ENCODE results near the gene WBP1. TPM values are rescaled to one million over a fixed set of nuclear protein-coding genes. Genes with fewer than 3 reads are reported as not detected.
A peak's percentile ranks its signal among the peaks of the same experiment; 100 is the strongest.
"Not testable (repeated sequence)": the region's sequence is repeated elsewhere in the genome, so short reads cannot be mapped to it uniquely, and the experiment has no call there.

The WBP1 gene
- total and polyA plus RNA-seq, 9 donors: 44.3 to 74.9 (median 66.4) TPM

DNA sequence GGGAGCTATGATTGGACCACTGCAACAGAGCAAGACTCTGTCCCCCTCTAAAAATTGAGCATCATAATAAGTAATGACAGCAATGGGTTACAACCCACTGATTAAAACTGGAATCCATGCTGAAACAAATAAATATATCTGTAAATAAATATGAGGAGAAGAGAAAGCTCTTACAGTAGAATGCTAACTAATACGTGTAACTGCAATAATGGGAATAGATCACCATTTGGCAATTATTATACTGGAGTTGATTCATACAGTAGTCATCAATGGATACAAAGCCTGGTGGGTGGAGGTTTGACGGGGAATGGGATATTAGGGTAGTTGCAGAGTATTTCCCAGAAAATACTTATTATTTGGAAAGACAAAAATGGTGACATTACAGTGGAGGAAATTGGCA is 9.5 kb upstream of the WBP1 start:
- no peak overlapping the region for H3K27ac ChIP-seq (ENCODE audit: low read length)
- no peak for DNase-seq
- no peaks in the 10 kb centered on the region for H3K36me3 ChIP-seq (ENCODE audit: control insufficient read depth, insufficient read depth, low read length)
- H3K4me1 ChIP-seq (ENCODE audit: control insufficient read depth, insufficient read depth, low read length): peaks cover 6% of the 10 kb centered on the region
- no peaks in the 10 kb centered on the region for H3K9me3 ChIP-seq (replicated peaks; ENCODE audit: control insufficient read depth, low read depth, low read length)
- WGBS (ENCODE audit: insufficient coverage): 100% methylated on average over 1 of the region's 2 CpGs
- H3K4me3 ChIP-seq (ENCODE audit: low read length): no peak overlapping the region
- peaks cover 2% of the 10 kb centered on the region for H3K27me3 ChIP-seq (ENCODE audit: control insufficient read depth, insufficient read depth, low read length)

GRCh38 chr2:74450570-74451190 is 7.6 kb upstream of the WBP1 start:
- Histone ChIP-seq H3K27me3 (ENCODE audit: control insufficient read depth, insufficient read depth, low read length) (peaks cover 2% of the 10 kb centered on the region), H3K27ac (ENCODE audit: low read length) (no peak overlapping the region), H3K4me1 (ENCODE audit: control insufficient read depth, insufficient read depth, low read length) (peaks cover 7% of the 10 kb centered on the region), H3K9me3 (replicated peaks; ENCODE audit: control insufficient read depth, low read depth, low read length) (no peaks in the 10 kb centered on the region), H3K4me3 (ENCODE audit: low read length) (no peak overlapping the region), H3K36me3 (ENCODE audit: control insufficient read depth, insufficient read depth, low read length) (no peaks in the 10 kb centered on the region)
- no peak for DNase-seq
- no CpG with 5 or more reads among the region's 3 CpGs for WGBS (ENCODE audit: insufficient coverage)

DNA sequence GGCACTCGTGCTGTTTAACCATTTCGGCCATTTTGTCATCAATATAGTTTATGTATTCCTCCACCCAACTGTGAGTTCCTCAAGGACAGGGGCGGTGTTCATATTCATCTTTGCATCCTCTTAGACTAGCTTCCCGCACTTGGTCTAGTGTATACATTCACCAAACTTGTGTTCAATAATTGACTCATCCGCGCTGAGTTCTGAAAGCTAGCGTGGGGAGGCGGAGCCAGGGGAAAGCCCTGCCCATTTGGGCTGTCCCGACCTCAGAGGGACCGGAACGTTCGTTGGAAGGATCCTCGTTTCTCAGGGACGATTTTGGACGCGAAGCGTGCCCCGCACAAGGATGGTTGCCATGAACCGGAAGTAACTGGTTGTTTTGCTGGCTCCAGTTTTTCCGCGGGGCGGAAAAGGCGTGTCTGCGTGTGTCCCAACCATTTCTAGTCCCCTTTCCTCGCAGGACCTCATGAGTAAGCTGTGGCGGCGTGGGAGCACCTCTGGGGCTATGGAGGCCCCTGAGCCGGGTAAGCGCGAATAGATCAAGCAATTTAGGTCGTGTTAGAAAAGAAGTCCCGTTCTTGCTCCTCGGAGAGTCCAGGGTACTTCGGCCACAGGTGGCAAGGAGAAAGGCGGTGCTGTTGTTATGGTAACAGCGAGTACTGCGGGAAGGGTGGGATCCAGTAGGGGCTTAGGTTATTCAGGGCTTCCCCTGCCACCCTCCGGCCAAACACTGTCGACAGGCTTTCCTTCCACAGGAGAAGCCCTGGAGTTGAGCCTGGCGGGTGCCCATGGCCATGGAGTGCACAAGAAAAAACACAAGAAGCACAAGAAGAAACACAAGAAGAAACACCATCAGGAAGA is 3.4 kb upstream of the WBP1 start, which contains the start of gene INO80B:
Gene INO80B (plus strand): TSS at position 434 of the 858 bp plus-strand sequence. CDS start 30 bp downstream, at position 464.
- peak within 1 kb of the TSS; percentile 62 for H3K27ac ChIP-seq (ENCODE audit: low read length)

GRCh38 chr2:74457129-74457548 is 1.1 kb upstream of the WBP1 start:
- H3K4me1 ChIP-seq (ENCODE audit: control insufficient read depth, insufficient read depth, low read length): peaks cover 29% of the 10 kb centered on the region
- peaks cover 16% of the 10 kb centered on the region for H3K36me3 ChIP-seq (ENCODE audit: control insufficient read depth, insufficient read depth, low read length)
- no peaks in the 10 kb centered on the region for H3K27me3 ChIP-seq (ENCODE audit: control insufficient read depth, insufficient read depth, low read length)
- H3K4me3 ChIP-seq (ENCODE audit: low read length): peak overlapping the region; percentile 83
- H3K9me3 ChIP-seq (replicated peaks; ENCODE audit: control insufficient read depth, low read depth, low read length): no peaks in the 10 kb centered on the region
- no peak for DNase-seq
- peak overlapping the region; percentile 100 for H3K27ac ChIP-seq (ENCODE audit: low read length)
- WGBS (ENCODE audit: insufficient coverage): under 1% methylated on average over 25 of the region's 27 CpGs

More for the DNA sequence above, 3.4 kb upstream of the WBP1 start, which contains the start of gene INO80B:
- Histone ChIP-seq H3K4me3 (ENCODE audit: low read length) (peak within 1 kb of the TSS; percentile 84), H3K4me1 (ENCODE audit: control insufficient read depth, insufficient read depth, low read length) (peaks cover 29% of the 10 kb centered on the region), H3K36me3 (ENCODE audit: control insufficient read depth, insufficient read depth, low read length) (no peaks in the 10 kb centered on the region), H3K27me3 (ENCODE audit: control insufficient read depth, insufficient read depth, low read length) (no peaks in the 10 kb centered on the region), H3K9me3 (replicated peaks; ENCODE audit: control insufficient read depth, low read depth, low read length) (no peaks in the 10 kb centered on the region)
- DNase-seq: peak; percentile 99
- under 1% methylated on average over 32 of the region's 40 CpGs for WGBS (ENCODE audit: insufficient coverage)

- DNase-seq: peak; percentile 82
- WGBS (ENCODE audit: insufficient coverage): 0% methylated on average over 35 of the region's 46 CpGs
Measured at GRCh38 chr2:74457549-74458131, 598 bp upstream of the WBP1 start.

DNA sequence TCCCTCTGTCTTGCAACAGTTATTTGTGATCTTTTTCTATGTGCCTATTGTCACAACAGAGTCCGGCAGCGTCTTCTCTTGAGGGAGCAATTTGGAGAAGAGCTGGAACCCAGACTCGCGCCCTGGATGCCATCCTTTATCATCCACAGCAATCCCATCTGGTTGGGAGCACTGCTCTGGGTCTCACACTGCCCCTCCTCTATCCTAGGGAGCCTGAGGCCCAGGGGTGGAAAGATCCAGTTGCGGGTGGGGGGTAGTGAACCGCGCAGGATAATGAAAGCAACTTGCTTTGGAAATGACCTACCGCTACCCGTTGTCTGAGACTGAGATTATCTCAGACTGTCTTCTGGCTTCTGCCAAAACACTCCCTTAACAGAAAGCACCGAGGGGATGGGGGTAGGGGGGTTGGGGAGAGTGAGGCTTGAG is 713 bp downstream of the WBP1 start:
- DNase-seq: no peak
- peak overlapping the region; percentile 65 for H3K4me3 ChIP-seq (ENCODE audit: low read length)
- H3K9me3 ChIP-seq (replicated peaks; ENCODE audit: control insufficient read depth, low read depth, low read length): no peaks in the 10 kb centered on the region
- peaks cover 26% of the 10 kb centered on the region for H3K36me3 ChIP-seq (ENCODE audit: control insufficient read depth, insufficient read depth, low read length)
- peaks cover 30% of the 10 kb centered on the region for H3K4me1 ChIP-seq (ENCODE audit: control insufficient read depth, insufficient read depth, low read length)
- no CpG with 5 or more reads among the region's 10 CpGs for WGBS (ENCODE audit: insufficient coverage)
- H3K27ac ChIP-seq (ENCODE audit: low read length): peak overlapping the region; percentile 72
- H3K27me3 ChIP-seq (ENCODE audit: control insufficient read depth, insufficient read depth, low read length): no peaks in the 10 kb centered on the region

More at GRCh38 chr2:74457549-74458131, 598 bp upstream of the WBP1 start:
- Histone ChIP-seq H3K4me1 (ENCODE audit: control insufficient read depth, insufficient read depth, low read length) (peaks cover 29% of the 10 kb centered on the region), H3K4me3 (ENCODE audit: low read length) (peak overlapping the region; percentile 83), H3K9me3 (replicated peaks; ENCODE audit: control insufficient read depth, low read depth, low read length) (no peaks in the 10 kb centered on the region), H3K27ac (ENCODE audit: low read length) (peak overlapping the region; percentile 100), H3K36me3 (ENCODE audit: control insufficient read depth, insufficient read depth, low read length) (peaks cover 21% of the 10 kb centered on the region), H3K27me3 (ENCODE audit: control insufficient read depth, insufficient read depth, low read length) (no peaks in the 10 kb centered on the region)

- not testable (repeated sequence) for H3K27me3 ChIP-seq (ENCODE audit: control insufficient read depth, insufficient read depth, low read length); DNase-seq; H3K27ac ChIP-seq (ENCODE audit: low read length); H3K4me3 ChIP-seq (ENCODE audit: low read length); H3K9me3 ChIP-seq (replicated peaks; ENCODE audit: control insufficient read depth, low read depth, low read length)
- Histone ChIP-seq H3K36me3 (ENCODE audit: control insufficient read depth, insufficient read depth, low read length) (peaks cover 26% of the 10 kb centered on the region), H3K4me1 (ENCODE audit: control insufficient read depth, insufficient read depth, low read length) (peaks cover 36% of the 10 kb centered on the region)
- 73% methylated on average over 13 of the region's 13 CpGs for WGBS (ENCODE audit: insufficient coverage)
Measured at GRCh38 chr2:74459503-74460118, 1.4 kb downstream of the WBP1 start.

DNA sequence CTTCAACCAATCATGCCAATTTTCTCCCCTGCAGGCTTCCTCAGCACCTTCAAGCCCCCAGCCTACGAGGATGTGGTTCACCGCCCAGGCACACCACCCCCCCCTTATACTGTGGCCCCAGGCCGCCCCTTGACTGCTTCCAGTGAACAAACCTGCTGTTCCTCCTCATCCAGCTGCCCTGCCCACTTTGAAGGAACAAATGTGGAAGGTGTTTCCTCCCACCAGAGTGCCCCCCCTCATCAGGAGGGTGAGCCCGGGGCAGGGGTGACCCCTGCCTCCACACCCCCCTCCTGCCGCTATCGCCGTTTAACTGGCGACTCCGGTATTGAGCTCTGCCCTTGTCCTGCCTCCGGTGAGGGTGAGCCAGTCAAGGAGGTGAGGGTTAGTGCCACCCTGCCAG is 1.9 kb downstream of the WBP1 start:
- H3K9me3 ChIP-seq (replicated peaks; ENCODE audit: control insufficient read depth, low read depth, low read length); H3K27me3 ChIP-seq (ENCODE audit: control insufficient read depth, insufficient read depth, low read length); H3K4me3 ChIP-seq (ENCODE audit: low read length); H3K27ac ChIP-seq (ENCODE audit: low read length); DNase-seq: not testable (repeated sequence)
- Histone ChIP-seq H3K4me1 (ENCODE audit: control insufficient read depth, insufficient read depth, low read length) (peaks cover 35% of the 10 kb centered on the region), H3K36me3 (ENCODE audit: control insufficient read depth, insufficient read depth, low read length) (peaks cover 26% of the 10 kb centered on the region)
- WGBS (ENCODE audit: insufficient coverage): 92% methylated on average over 2 of the region's 10 CpGs

- DNase-seq: no peak
- Histone ChIP-seq H3K4me3 (ENCODE audit: low read length) (no peak overlapping the region), H3K27me3 (ENCODE audit: control insufficient read depth, insufficient read depth, low read length) (no peaks in the 10 kb centered on the region), H3K36me3 (ENCODE audit: control insufficient read depth, insufficient read depth, low read length) (peaks cover 26% of the 10 kb centered on the region), H3K27ac (ENCODE audit: low read length) (no peak overlapping the region), H3K4me1 (ENCODE audit: control insufficient read depth, insufficient read depth, low read length) (peaks cover 25% of the 10 kb centered on the region), H3K9me3 (replicated peaks; ENCODE audit: control insufficient read depth, low read depth, low read length) (no peaks in the 10 kb centered on the region)
- 88% methylated on average over 23 of the region's 27 CpGs for whole genome bisulfite sequencing (ENCODE audit: insufficient coverage)
Measured at GRCh38 chr2:74461187-74462053, 3.2 kb downstream of the WBP1 start.
